K562 (cell line): ENCODE measurements around the gene OPA1. TPM values are rescaled to one million over a fixed set of nuclear protein-coding genes. Genes with fewer than 3 reads are reported as not detected.

ENCODE experiments used
- ATAC-seq: fragments of 200-7000 bp; cut with Tn5 transposase; 3 replicates; pipeline ENCODE4 v1.9.1; 2020; ENCODE audit warnings: moderate library complexity
- BruUV-seq: library from RNA; stranded (reverse); fragments of 400-500 nt; replicated peaks from 2 replicates; lab custom pipeline; 2021; lab: Mats Ljungman, UMichigan
- CTCF ChIA-PET: fragments of 300-600 bp; formaldehyde crosslinking; extraction: SDS; loops from one replicate; lab custom pipeline; 2021; ENCODE audit warnings: low intra/inter-chr PET ratio; lab: Yijun Ruan, JAX
- POLR2A ChIA-PET: fragments of 300-600, 350-650 bp; sonication (Branson Sonifier 250); formaldehyde crosslinking; extraction: SDS; loops from one replicate; lab custom pipeline; 2021; ENCODE audit warnings: antibody characterized with exemption, inconsistent platforms; lab: Yijun Ruan, JAX
- DNase-seq, 4 experiments: peaks; one replicate each; pipeline versions ENCODE4 v3.0.0 to v3.0.0-alpha.2; 2011 to 2018; ENCODE audit warnings: low spot score in 3 of 4, mixed read lengths in 3 of 4; ENCODE audit errors: extremely low read depth in 1 of 4
- FAIRE-seq: peaks from 2 replicates; lab custom pipeline; 2011; peaks lifted over from hg19 to GRCh38; lab: Jason Lieb, UNC
- H2AFZ ChIP-seq: 2 replicates; pipeline ENCODE4 v1.6.0; 2011; ENCODE audit warnings: low read depth, low read length, control low read depth, inconsistent platforms
- H3K27ac ChIP-seq: fragments of 200-600 bp; 3 replicates; pipeline ENCODE4 v1.8.0; 2011; ENCODE audit warnings: low read depth, mild to moderate bottlenecking, control low read depth, inconsistent platforms, low read length, moderate library complexity, mixed read lengths; ENCODE audit errors: extremely low read depth
- H3K27me3 ChIP-seq, 2 experiments: fragments of 300-600 bp in 1 of 2; 2 replicates in 1 of 2; 3 replicates in 1 of 2; pipeline versions ENCODE4 v1.6.0 to v1.8.0; 2011; ENCODE audit warnings: inconsistent platforms in 2 of 2, low read length in 2 of 2, mild to moderate bottlenecking in 1 of 2, mixed read lengths in 1 of 2, moderate library complexity in 1 of 2; ENCODE audit not compliant: control insufficient read depth in 2 of 2, insufficient read depth in 2 of 2
- H3K36me3 ChIP-seq: fragments of 300-600 bp; 3 replicates; pipeline ENCODE4 v1.8.0; 2011; ENCODE audit warnings: mild to moderate bottlenecking, low read length, inconsistent platforms; ENCODE audit not compliant: control insufficient read depth, insufficient read depth
- H3K4me1 ChIP-seq, 2 experiments: fragments of 200-600 bp in 1 of 2; replicated peaks in 1 of 2; 2 replicates in 1 of 2; 3 replicates in 1 of 2; pipeline versions ENCODE4 v1.5.1 to v1.8.0; 2011; ENCODE audit warnings: inconsistent platforms in 2 of 2, low read length in 2 of 2, mild to moderate bottlenecking in 1 of 2, mixed read lengths in 1 of 2, moderate library complexity in 1 of 2; ENCODE audit not compliant: control insufficient read depth in 2 of 2, insufficient read depth in 2 of 2
- H3K4me2 ChIP-seq: 2 replicates; pipeline ENCODE4 v1.6.1; 2011; ENCODE audit warnings: low read length, control low read depth, inconsistent platforms, mixed read lengths; ENCODE audit not compliant: insufficient read depth
- H3K4me3 ChIP-seq: fragments of 200-600 bp; sonication (generic), shearing (Covaris generic); 2 replicates; pipeline ENCODE4 v1.5.1; 2016; ENCODE audit warnings: control low read depth, inconsistent platforms
- H3K79me2 ChIP-seq: fragments of 200-600 bp; 3 replicates; pipeline ENCODE4 v1.8.0; 2011; ENCODE audit warnings: low read length, inconsistent platforms; ENCODE audit not compliant: control insufficient read depth, insufficient read depth
- H3K9ac ChIP-seq, 2 experiments: 2 replicates each; pipeline versions ENCODE4 v1.6.0 to v1.6.1; 2011; ENCODE audit warnings: low read depth in 2 of 2, low read length in 2 of 2, control low read depth in 1 of 2, inconsistent platforms in 1 of 2, mild to moderate bottlenecking in 1 of 2, mixed read lengths in 1 of 2; ENCODE audit not compliant: insufficient read depth in 1 of 2
- H3K9me1 ChIP-seq: one replicate; pipeline ENCODE4 v1.6.0; 2011; ENCODE audit warnings: inconsistent platforms, mild to moderate bottlenecking, low read length, moderate library complexity; ENCODE audit not compliant: control insufficient read depth, insufficient read depth
- H3K9me3 ChIP-seq: replicated peaks from 2 replicates; pipeline ENCODE4 v1.5.1; 2011; ENCODE audit warnings: low read depth, low read length, inconsistent platforms; ENCODE audit not compliant: control insufficient read depth, insufficient read depth
- H4K20me1 ChIP-seq: replicated peaks from 2 replicates; pipeline ENCODE4 v1.6.1; 2011; ENCODE audit warnings: low read length, inconsistent platforms, mixed read lengths; ENCODE audit not compliant: control insufficient read depth, insufficient read depth
- ELK1 ChIP-seq: sonication (generic); formaldehyde crosslinking; IDR thresholded peaks from 2 replicates; pipeline ENCODE4 v1.8.1; 2022; ENCODE audit warnings: missing genetic modification reagents
- MAZ ChIP-seq, 2 experiments: fragments of 450-650 bp in 1 of 2; sonication (generic) in 1 of 2; formaldehyde crosslinking; IDR thresholded peaks in 1 of 2; conservative IDR thresholded peaks in 1 of 2; 2 replicates each; pipeline versions ENCODE4 v1.4.0 to v1.5.0; 2020; ENCODE audit warnings: mild to moderate bottlenecking in 1 of 2, missing genetic modification reagents in 1 of 2
- MGA ChIP-seq: fragments of 450-650 bp; IDR thresholded peaks from 2 replicates; pipeline ENCODE4 v1.6.1; 2016; ENCODE audit warnings: mild to moderate bottlenecking, moderate library complexity
- OTX1 ChIP-seq: fragments of 450-650 bp; formaldehyde crosslinking; IDR thresholded peaks from 2 replicates; pipeline ENCODE4 v1.4.0; 2022; ENCODE audit warnings: mild to moderate bottlenecking
- SIN3A ChIP-seq, 2 experiments: fragments of 150-350 bp in 1 of 2; IDR thresholded peaks; 2 replicates each; pipeline ENCODE4 v1.6.1; 2011 to 2016; ENCODE audit warnings: borderline replicate concordance in 2 of 2, low read depth in 2 of 2, low read length in 2 of 2, mild to moderate bottlenecking in 2 of 2, moderate library complexity in 2 of 2; ENCODE audit not compliant: control insufficient read depth in 1 of 2
- SNIP1 ChIP-seq: fragments of 450-650 bp; IDR thresholded peaks from 2 replicates; pipeline ENCODE4 v1.7.1; 2017; ENCODE audit warnings: low read depth, mild to moderate bottlenecking
- XRCC4 ChIP-seq: IDR thresholded peaks from one replicate; pipeline ENCODE4 v1.6.1; 2011; ENCODE audit not compliant: insufficient read depth, insufficient read length; ENCODE audit errors: extremely low read depth
- ZNF324 ChIP-seq: fragments of 250-450 bp; sonication (Bioruptor Pico); IDR thresholded peaks from 2 replicates; pipeline ENCODE4 v1.4.0; 2020; ENCODE audit warnings: mild to moderate bottlenecking
- WGBS: fragments of 100-300 bp; shearing (Covaris generic); methylation state at CpG from one replicate; pipeline ENCODE4 v1.1.6; 2016; ENCODE audit warnings: low coverage, mixed read lengths; ENCODE audit not compliant: insufficient coverage; ENCODE audit errors: missing lambda C conversion rate; 5-methylcytosine and 5-hydroxymethylcytosine counted together
- in situ Hi-C: fragments of 300-500 bp; cut with MboI; formaldehyde crosslinking; loops from 4 replicates; pipeline ENCODE4 v1.15.0; 2018; ENCODE audit warnings: inconsistent platforms, mixed read lengths
- intact Hi-C: fragments of 100-400 bp; cut with micrococcal nuclease; formaldehyde crosslinking; loops from 2 replicates; pipeline ENCODE4 v1.14.2; 2022
- polyA plus RNA-seq, 8 experiments: library from polyadenylated mRNA; depleted of rRNA in 4 of 8; stranded (reverse) in 5 of 8; unstranded in 3 of 8; fragments of >200 nt; fragmentation: Nextera tagmentation in 2 of 8; fragmentation: Illumina TruSeq in 1 of 8; extraction: Ambion mirVana in 2 of 8; extraction: Trizol in 1 of 8; gene quantifications; 2 replicates each; pipeline versions ENCODE4 v1.2.1 to v1.2.3, GENCODE V29; 2011 to 2014; ENCODE audit warnings: inconsistent platforms in 1 of 8, missing spikeins in 1 of 8
- total RNA-seq, 7 experiments: library from RNA; depleted of rRNA in 6 of 7; stranded (reverse); fragments of >200 nt in 6 of 7; fragmentation: Illumina TruSeq in 2 of 7; extraction: Trizol in 2 of 7; gene quantifications; 2 replicates each; pipeline versions ENCODE4 v1.2.1 to v1.2.3, GENCODE V29; 2011 to 2021; ENCODE audit warnings: low replicate concordance in 1 of 7

OPA1 gene
- total and polyA plus RNA-seq, 9 of the 15 experiments (the other 6 are each of a cell fraction or from before 2014, with no cell fraction given), result 19.7 to 127 (median 94.7) TPM

- BruUV-seq, result no TSS peak
- H3K4me3 ChIP-seq, result no peak overlapping the region
- in situ Hi-C loops, result no loop called here
- no peak overlapping the region for H2AFZ ChIP-seq
- no peak overlapping the region for H3K9ac ChIP-seq
- H3K4me2 ChIP-seq, result no peak overlapping the region
- ATAC-seq, result no peak
- DNase-seq, result no peak
- POLR2A ChIA-PET, result interaction anchor here (0.6 to 2.2 kb wide), 4 partner anchors 9 to 657 kb away, joined by 3 to 10 read pairs (median 5); no protein-coding TSS in a partner anchor
- peaks cover 96% of the 10 kb centered on the region for H3K36me3 ChIP-seq
- intact Hi-C loops, result no loop called here
- H3K27ac ChIP-seq, result no peak overlapping the region
- H3K9me1 ChIP-seq, result no peaks in the 10 kb centered on the region
- CTCF ChIA-PET, result no interaction called here
- no peaks in the 10 kb centered on the region for H4K20me1 ChIP-seq
- FAIRE-seq, result no peak
- no peaks in the 10 kb centered on the region; the same call in 2 of the 3 replicates for H3K79me2 ChIP-seq
- H3K4me1 ChIP-seq, result no peaks in the 10 kb centered on the region
- no peaks in the 10 kb centered on the region for H3K9me3 ChIP-seq
- H3K27me3 ChIP-seq, result no peaks in the 10 kb centered on the region
- WGBS, result 79% methylated on average over 4 of the region's 4 CpGs
- no peak for TF ChIP-seq SNIP1
- no peak for TF ChIP-seq ELK1 (CRISPR knock-in tag)
- TF ChIP-seq OTX1 (CRISPR knock-in tag), result no peak
- TF ChIP-seq SIN3A (IDR thresholded peaks at IDR 0.05; ENCODE audit: borderline replicate concordance in 2 of 2, control insufficient read depth in 1 of 2, low read depth in 2 of 2, low read length in 2 of 2), result no peak
- TF ChIP-seq MGA, result no peak
- no peak for TF ChIP-seq MAZ (CRISPR knock-in tag; conservative IDR thresholded peaks at IDR 0.05 in 1 of 2, IDR thresholded peaks at IDR 0.05 in 1 of 2)
- no peak for TF ChIP-seq XRCC4
- TF ChIP-seq ZNF324 (CRISPR knock-in tag), result no peak
These were observed 47.9 kb downstream of the OPA1 start for GRCh38 chr3:193640728-193641439.
